Neural progenitor cell (in vitro differentiated cells): ENCODE measurements around the gene FBXL15. TPM values are rescaled to one million over a fixed set of nuclear protein-coding genes. Genes with fewer than 3 reads are reported as not detected.

Source experiments
- DNase-seq: peaks from one replicate; pipeline ENCODE4 v3.0.0-alpha.2; 2016; ENCODE audit warnings: low spot score
- H2AFZ ChIP-seq: fragments of 200-600 bp; sonication (generic); replicated peaks from 2 replicates; pipeline ENCODE4 v1.6.1; 2016; ENCODE audit warnings: antibody characterized with exemption
- H3F3A ChIP-seq: fragments of 200-600 bp; sonication (generic); 2 replicates; pipeline ENCODE4 v1.6.1; 2016; ENCODE audit warnings: antibody characterized with exemption, low read depth
- H3K27ac ChIP-seq: fragments of 200-600 bp; sonication (generic); 2 replicates; pipeline ENCODE4 v1.5.1; 2016; ENCODE audit warnings: mild to moderate bottlenecking
- H3K27me3 ChIP-seq: fragments of 200-600 bp; sonication (generic); 2 replicates; pipeline ENCODE4 v1.6.1; 2016; ENCODE audit warnings: mild to moderate bottlenecking, moderate library complexity
- H3K36me3 ChIP-seq: fragments of 200-600 bp; sonication (generic); 2 replicates; pipeline ENCODE4 v1.5.1; 2016
- H3K4me1 ChIP-seq: fragments of 200-600 bp; sonication (generic); 2 replicates; pipeline ENCODE4 v1.6.1; 2016; ENCODE audit warnings: mixed run types
- H3K4me2 ChIP-seq: fragments of 200-600 bp; sonication (generic); 2 replicates; pipeline ENCODE4 v1.6.1; 2016
- H3K4me3 ChIP-seq: fragments of 200-600 bp; sonication (generic); 2 replicates; pipeline ENCODE4 v1.5.1; 2016
- H3K79me2 ChIP-seq: fragments of 200-600 bp; sonication (generic); 2 replicates; pipeline ENCODE4 v1.6.1; 2016; ENCODE audit warnings: low read depth
- H3K9ac ChIP-seq: fragments of 200-600 bp; sonication (generic); 2 replicates; pipeline ENCODE4 v1.6.1; 2016
- H3K9me3 ChIP-seq: fragments of 200-600 bp; sonication (generic); 2 replicates; pipeline ENCODE4 v1.5.1; 2016; ENCODE audit warnings: low read depth
- H4K20me1 ChIP-seq: fragments of 200-600 bp; sonication (generic); 2 replicates; pipeline ENCODE4 v1.6.1; 2016; ENCODE audit warnings: low read depth
- H3K27ac Mint-ChIP-seq: 3 replicates; pipeline ENCODE4 v1.8.0; 2021; ENCODE audit warnings: mixed read lengths
- H3K27me3 Mint-ChIP-seq: 2 replicates; pipeline ENCODE4 v1.8.0; 2022; ENCODE audit warnings: low read depth, mild to moderate bottlenecking, inconsistent platforms, moderate library complexity, mixed read lengths; ENCODE audit not compliant: insufficient read depth
- H3K36me3 Mint-ChIP-seq: 3 replicates; pipeline ENCODE4 v1.8.0; 2021; ENCODE audit warnings: mixed read lengths
- H3K4me1 Mint-ChIP-seq: 3 replicates; pipeline ENCODE4 v1.8.0; 2021; ENCODE audit warnings: mixed read lengths
- H3K4me3 Mint-ChIP-seq: 3 replicates; pipeline ENCODE4 v1.8.0; 2021; ENCODE audit warnings: mild to moderate bottlenecking, moderate library complexity, mixed read lengths
- H3K9me3 Mint-ChIP-seq: 3 replicates; pipeline ENCODE4 v1.8.0; 2020; ENCODE audit warnings: mixed read lengths
- EZH2 ChIP-seq: fragments of 200-600 bp; sonication (generic); IDR thresholded peaks from 2 replicates; pipeline ENCODE4 v1.6.1; 2017; ENCODE audit warnings: antibody characterized with exemption, mild to moderate bottlenecking, moderate library complexity
- EZH2phosphoT487 ChIP-seq: fragments of 200-600 bp; sonication (generic); IDR thresholded peaks from 2 replicates; pipeline ENCODE4 v1.6.1; 2017; ENCODE audit warnings: antibody characterized with exemption
- total RNA-seq: library from RNA; depleted of rRNA; stranded (reverse); fragments of >200 nt; gene quantifications from 2 replicates; pipeline ENCODE4 v1.2.3, GENCODE V29; 2015; ENCODE audit warnings: low replicate concordance
- TF ChIP-seq, protein P1 (sequence below): fragments of 200-600 bp; sonication (generic); IDR thresholded peaks from 2 replicates; pipeline ENCODE4 v1.5.1; 2017; ENCODE audit warnings: antibody characterized with exemption, mild to moderate bottlenecking

The FBXL15 gene
- total RNA-seq, 1 donor from 2014 or later, result 4.4 TPM

DNA sequence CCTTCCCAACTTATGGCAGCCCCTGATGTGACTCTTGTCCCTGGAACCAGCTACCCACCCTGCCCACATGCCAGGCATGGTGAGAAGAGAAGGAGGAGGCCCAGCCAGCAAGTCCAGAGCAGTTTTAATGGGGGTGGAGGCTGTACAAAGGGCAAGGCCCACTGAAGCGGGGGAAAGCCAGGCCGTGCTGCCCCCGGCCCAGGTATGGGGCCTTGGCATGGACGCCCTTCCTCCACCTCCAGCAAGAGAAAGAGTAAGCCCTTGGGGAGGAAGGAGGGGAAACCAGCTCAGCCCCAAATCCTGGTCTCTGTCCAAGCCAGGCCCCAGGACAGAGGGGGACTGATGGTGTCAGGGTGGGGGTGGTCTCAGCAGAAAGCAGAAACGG, 18.1 kb upstream of the FBXL15 start:
- no peak for DNase-seq
- peaks cover 2% of the 10 kb centered on the region for H3K36me3 Mint-ChIP-seq
- H2AFZ ChIP-seq, result no peak overlapping the region

DNA sequence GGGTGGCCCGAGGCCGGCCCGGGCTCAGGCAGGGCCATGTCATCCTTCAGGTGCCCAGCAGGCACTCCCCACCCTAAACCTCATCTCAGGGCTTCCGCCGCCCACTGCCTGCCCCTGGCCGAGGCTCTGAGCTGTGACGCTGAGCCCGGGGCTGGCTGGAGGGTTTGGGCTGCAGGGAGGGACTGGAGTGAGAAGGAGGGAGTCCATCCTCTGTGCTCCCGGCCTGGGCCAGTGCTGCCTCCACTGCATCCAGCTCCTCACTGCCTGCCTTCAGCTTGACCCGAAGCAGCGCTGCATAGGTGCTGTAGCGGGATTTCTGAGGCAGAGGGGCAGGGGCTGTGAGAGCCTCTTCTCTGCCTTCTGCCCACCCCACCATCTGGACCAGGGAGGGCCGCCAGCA, 17.5 kb upstream of the FBXL15 start:
- TF ChIP-seq EZH2, result no peak
- TF ChIP-seq EZH2phosphoT487, result no peak
- TF ChIP-seq, protein P1, sequence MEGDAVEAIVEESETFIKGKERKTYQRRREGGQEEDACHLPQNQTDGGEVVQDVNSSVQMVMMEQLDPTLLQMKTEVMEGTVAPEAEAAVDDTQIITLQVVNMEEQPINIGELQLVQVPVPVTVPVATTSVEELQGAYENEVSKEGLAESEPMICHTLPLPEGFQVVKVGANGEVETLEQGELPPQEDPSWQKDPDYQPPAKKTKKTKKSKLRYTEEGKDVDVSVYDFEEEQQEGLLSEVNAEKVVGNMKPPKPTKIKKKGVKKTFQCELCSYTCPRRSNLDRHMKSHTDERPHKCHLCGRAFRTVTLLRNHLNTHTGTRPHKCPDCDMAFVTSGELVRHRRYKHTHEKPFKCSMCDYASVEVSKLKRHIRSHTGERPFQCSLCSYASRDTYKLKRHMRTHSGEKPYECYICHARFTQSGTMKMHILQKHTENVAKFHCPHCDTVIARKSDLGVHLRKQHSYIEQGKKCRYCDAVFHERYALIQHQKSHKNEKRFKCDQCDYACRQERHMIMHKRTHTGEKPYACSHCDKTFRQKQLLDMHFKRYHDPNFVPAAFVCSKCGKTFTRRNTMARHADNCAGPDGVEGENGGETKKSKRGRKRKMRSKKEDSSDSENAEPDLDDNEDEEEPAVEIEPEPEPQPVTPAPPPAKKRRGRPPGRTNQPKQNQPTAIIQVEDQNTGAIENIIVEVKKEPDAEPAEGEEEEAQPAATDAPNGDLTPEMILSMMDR, result no peak
- Histone ChIP-seq H2AFZ (no peak overlapping the region), H3K79me2 (no peaks in the 10 kb centered on the region), H3K27me3 (peaks cover 40% of the 10 kb centered on the region), H4K20me1 (peaks cover 11% of the 10 kb centered on the region), H3K36me3 (no peaks in the 10 kb centered on the region), H3K9me3 (no peaks in the 10 kb centered on the region), H3K27ac (no peak overlapping the region), H3K9ac (no peak overlapping the region), H3F3A (no peaks in the 10 kb centered on the region), H3K4me2 (no peak overlapping the region), H3K4me1 (no peaks in the 10 kb centered on the region), H3K4me3 (no peak overlapping the region)
- Mint-ChIP-seq H3K27ac (no peak overlapping the region), H3K4me3 (no peak overlapping the region), H3K9me3 (no peaks in the 10 kb centered on the region), H3K36me3 (peaks cover 2% of the 10 kb centered on the region), H3K4me1 (peaks cover 13% of the 10 kb centered on the region), H3K27me3 (peaks cover 12% of the 10 kb centered on the region)
- no peak for DNase-seq

More for the DNA sequence above, 18.1 kb upstream of the FBXL15 start:
- Histone ChIP-seq H3K79me2 (no peaks in the 10 kb centered on the region), H3K9ac (no peak overlapping the region), H3K27me3 (peaks cover 34% of the 10 kb centered on the region), H3K4me3 (no peak overlapping the region), H3K36me3 (no peaks in the 10 kb centered on the region), H4K20me1 (peaks cover 5% of the 10 kb centered on the region), H3F3A (no peaks in the 10 kb centered on the region), H3K4me1 (no peaks in the 10 kb centered on the region), H3K4me2 (no peak overlapping the region), H3K9me3 (no peaks in the 10 kb centered on the region), H3K27ac (no peak overlapping the region)
- Mint-ChIP-seq H3K27me3 (peaks cover 9% of the 10 kb centered on the region), H3K4me3 (no peak overlapping the region), H3K4me1 (peaks cover 12% of the 10 kb centered on the region), H3K27ac (no peak overlapping the region), H3K9me3 (no peaks in the 10 kb centered on the region)
- TF ChIP-seq EZH2phosphoT487, result no peak
- TF ChIP-seq EZH2, result no peak
- TF ChIP-seq, protein P1, result no peak

DNA sequence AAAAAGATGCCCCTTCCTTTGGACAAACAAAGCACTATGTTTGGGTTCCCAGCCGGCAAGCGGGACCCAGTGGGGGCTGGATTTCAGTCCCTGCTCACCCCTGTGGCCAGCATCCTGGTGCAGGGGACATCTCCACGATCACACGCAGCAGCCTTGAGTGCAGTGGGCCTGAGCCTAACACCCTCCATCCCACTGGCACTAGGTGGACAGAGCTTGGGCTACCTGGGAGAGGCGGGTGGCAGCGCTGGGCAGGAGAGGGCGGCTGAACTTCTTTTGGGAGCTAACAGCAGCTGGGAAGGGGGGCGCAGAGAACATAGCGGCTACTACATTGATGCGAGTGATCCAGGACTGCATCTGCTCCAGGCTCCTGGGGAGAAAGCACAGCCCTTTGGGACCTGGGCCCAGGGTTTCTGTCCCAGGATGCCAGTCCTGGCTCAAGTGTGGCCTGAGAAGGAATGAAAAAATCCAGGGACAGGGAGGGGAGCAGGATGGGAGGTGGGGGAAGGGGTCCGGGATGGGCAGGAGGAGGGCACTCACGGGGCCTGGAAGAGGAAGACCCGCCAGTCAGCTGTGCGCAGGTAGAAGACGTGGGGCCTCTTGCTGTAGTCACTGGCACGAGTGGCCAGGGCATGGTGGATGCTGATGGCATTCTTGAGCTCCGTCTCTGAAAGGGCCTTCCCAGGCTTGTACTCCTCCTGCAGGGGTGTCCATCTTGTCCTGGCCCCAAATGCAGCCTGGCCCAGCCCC, 16.1 kb upstream of the FBXL15 start:
- Mint-ChIP-seq H3K4me1 (peaks cover 15% of the 10 kb centered on the region), H3K27me3 (peaks cover 15% of the 10 kb centered on the region), H3K4me3 (no peak overlapping the region), H3K27ac (no peak overlapping the region), H3K36me3 (peaks cover 2% of the 10 kb centered on the region), H3K9me3 (no peaks in the 10 kb centered on the region)
- H3K36me3 ChIP-seq, result no peaks in the 10 kb centered on the region
- no peaks in the 10 kb centered on the region for H3K79me2 ChIP-seq
- no peak overlapping the region for H3K4me2 ChIP-seq
- H3K9me3 ChIP-seq, result no peaks in the 10 kb centered on the region
- H4K20me1 ChIP-seq, result peaks cover 16% of the 10 kb centered on the region
- DNase-seq, result no peak
- H3K4me1 ChIP-seq, result peaks cover 4% of the 10 kb centered on the region
- peaks cover 54% of the 10 kb centered on the region for H3K27me3 ChIP-seq
- H3K4me3 ChIP-seq, result no peak overlapping the region
- H3K27ac ChIP-seq, result no peak overlapping the region
- H3K9ac ChIP-seq, result no peak overlapping the region
- TF ChIP-seq, protein P1, result no peak
- TF ChIP-seq EZH2phosphoT487 (no peak), EZH2 (no peak)
- H3F3A ChIP-seq, result peaks cover 4% of the 10 kb centered on the region
- no peak overlapping the region for H2AFZ ChIP-seq
